HCT116 (cell line): Measurements from ENCODE around the gene INPP1. TPM values are rescaled to one million over a fixed set of nuclear protein-coding genes. Genes with fewer than 3 reads are reported as not detected.
A peak's percentile ranks its signal among the peaks of the same experiment; 100 is the strongest.

Experiments
- ATAC-seq: fragments of 200-7000 bp; cut with Tn5 transposase; 2 replicates; pipeline ENCODE4 v1.9.1; 2020; ENCODE audit warnings: mild to moderate bottlenecking, moderate library complexity
- BruUV-seq: library from RNA; stranded (reverse); fragments of 400-500 nt; replicated peaks from 2 replicates; lab custom pipeline; 2021; lab: Mats Ljungman, UMichigan
- CTCF ChIA-PET: fragments of 300-600 bp; sonication (Branson Sonifier 250); formaldehyde crosslinking; loops from one replicate; lab custom pipeline; 2021; ENCODE audit warnings: antibody characterized with exemption; lab: Charles Lee
- POLR2A ChIA-PET: fragments of 300-600, 350-600 bp; sonication (Branson Sonifier 250); formaldehyde crosslinking; loops from one replicate; lab custom pipeline; 2021; ENCODE audit warnings: antibody characterized with exemption; lab: Charles Lee
- RAD21 ChIA-PET, 2 experiments: fragments of 300-600 bp; sonication (Branson Sonifier 250); formaldehyde crosslinking; loops; one replicate each; lab custom pipeline; 2023; ENCODE audit warnings: low total read pairs in 2 of 2; ENCODE audit not compliant: uncharacterized antibody in 2 of 2, unreplicated experiment in 2 of 2, low non-redundant PET in 1 of 2; lab: Charles Lee
- DNase-seq: peaks from one replicate; pipeline ENCODE4 v3.0.0-alpha.2; 2010; ENCODE audit warnings: low read depth, low spot score
- H2AFZ ChIP-seq: fragments of 200-600 bp; shearing (Covaris generic), sonication (generic); 2 replicates; pipeline ENCODE4 v1.6.1; 2017; ENCODE audit warnings: low read depth, mixed run types, mixed read lengths, antibody characterized with exemption, low read length; ENCODE audit not compliant: poor library complexity, severe bottlenecking
- H3K27ac ChIP-seq: 2 replicates; pipeline ENCODE4 v1.5.1; 2012; ENCODE audit warnings: low read depth, low read length
- H3K27me3 ChIP-seq: fragments of 200-600 bp; sonication (generic); 2 replicates; pipeline ENCODE4 v1.6.1; 2016; ENCODE audit warnings: mixed run types, low read length, mixed read lengths; ENCODE audit not compliant: insufficient read depth
- H3K36me3 ChIP-seq, 2 experiments: fragments of 200-500 bp in 1 of 2; fragments of 200-600 bp in 1 of 2; sonication (Bioruptor generic) in 1 of 2; sonication (generic) in 1 of 2; 2 replicates each; pipeline versions ENCODE4 v1.5.1 to v1.6.1; 2014 to 2016; ENCODE audit warnings: low read length in 2 of 2, inconsistent platforms in 1 of 2, mixed read lengths in 1 of 2, mixed run types in 1 of 2; ENCODE audit not compliant: insufficient read depth in 2 of 2, control insufficient read depth in 1 of 2
- H3K4me1 ChIP-seq, 2 experiments: fragments of 200-600 bp in 1 of 2; sonication (generic) in 1 of 2; 2 replicates each; pipeline versions ENCODE4 v1.5.1 to v1.6.1; 2012 to 2017; ENCODE audit warnings: low read length in 2 of 2, inconsistent platforms in 1 of 2, mild to moderate bottlenecking in 1 of 2, mixed read lengths in 1 of 2, mixed run types in 1 of 2, moderate library complexity in 1 of 2; ENCODE audit not compliant: insufficient read depth in 2 of 2, control insufficient read depth in 1 of 2
- H3K4me2 ChIP-seq: fragments of 200-600 bp; sonication (generic); 2 replicates; pipeline ENCODE4 v1.6.1; 2017; ENCODE audit warnings: mixed run types, low read length, mixed read lengths
- H3K4me3 ChIP-seq, 2 experiments: fragments of 200-600 bp in 1 of 2; sonication (generic) in 1 of 2; replicated peaks in 1 of 2; 2 replicates each; pipeline ENCODE4 v1.5.1; 2011 to 2016; ENCODE audit warnings: low read length in 2 of 2, control low read depth in 1 of 2, low read depth in 1 of 2, mild to moderate bottlenecking in 1 of 2, mixed read lengths in 1 of 2, mixed run types in 1 of 2
- H3K79me2 ChIP-seq: fragments of 200-600 bp; sonication (generic); 2 replicates; pipeline ENCODE4 v1.6.1; 2017; ENCODE audit warnings: mild to moderate bottlenecking, mixed run types, low read length, moderate library complexity, mixed read lengths; ENCODE audit not compliant: insufficient read depth
- H3K9ac ChIP-seq: fragments of 200-600 bp; sonication (generic); 2 replicates; pipeline ENCODE4 v1.6.1; 2016; ENCODE audit warnings: low read length, mixed read lengths
- H3K9me2 ChIP-seq: fragments of 200-600 bp; sonication (generic), shearing (Covaris generic); 2 replicates; pipeline ENCODE4 v1.6.1; 2017; ENCODE audit warnings: mixed run types, mild to moderate bottlenecking, moderate library complexity; ENCODE audit not compliant: insufficient read depth
- H3K9me3 ChIP-seq, 2 experiments: fragments of 200-500 bp in 1 of 2; fragments of 200-600 bp in 1 of 2; sonication (Bioruptor generic) in 1 of 2; sonication (generic) in 1 of 2; 2 replicates each; pipeline ENCODE4 v1.6.1; 2014 to 2017; ENCODE audit warnings: low read length in 2 of 2, mixed read lengths in 2 of 2, inconsistent platforms in 1 of 2, low read depth in 1 of 2, mild to moderate bottlenecking in 1 of 2, mixed run types in 1 of 2, moderate library complexity in 1 of 2; ENCODE audit not compliant: control insufficient read depth in 1 of 2, insufficient read depth in 1 of 2
- H4K20me1 ChIP-seq: fragments of 200-600 bp; sonication (generic), shearing (Covaris generic); 2 replicates; pipeline ENCODE4 v1.6.1; 2017; ENCODE audit warnings: mixed run types, mild to moderate bottlenecking, moderate library complexity; ENCODE audit not compliant: insufficient read depth
- CBX3 ChIP-seq: IDR thresholded peaks from 2 replicates; pipeline ENCODE4 v1.6.1; 2012; ENCODE audit warnings: low read depth
- CEBPB ChIP-seq: IDR thresholded peaks from 2 replicates; pipeline ENCODE4 v1.6.1; 2012; ENCODE audit warnings: low read depth
- EGR1 ChIP-seq: IDR thresholded peaks from 2 replicates; pipeline ENCODE4 v1.6.1; 2012; ENCODE audit warnings: low read depth
- FOSL1 ChIP-seq: IDR thresholded peaks from 2 replicates; pipeline ENCODE4 v1.6.1; 2012; ENCODE audit warnings: low read depth
- MAX ChIP-seq: IDR thresholded peaks from 2 replicates; pipeline ENCODE4 v1.6.1; 2012
- POLR2A ChIP-seq: IDR thresholded peaks from 2 replicates; pipeline ENCODE4 v1.7.0; 2011; ENCODE audit warnings: borderline replicate concordance; ENCODE audit not compliant: insufficient read depth, insufficient read length; ENCODE audit errors: extremely low read depth
- POLR2AphosphoS5 ChIP-seq: IDR thresholded peaks from 2 replicates; pipeline ENCODE4 v1.6.1; 2011; ENCODE audit warnings: mild to moderate bottlenecking, low read depth, low read length, moderate library complexity
- RAD21 ChIP-seq: IDR thresholded peaks from 2 replicates; pipeline ENCODE4 v1.6.1; 2012; ENCODE audit warnings: low read depth, mild to moderate bottlenecking
- REST ChIP-seq: IDR thresholded peaks from 2 replicates; pipeline ENCODE4 v1.6.1; 2012; ENCODE audit warnings: low read depth
- TCF7L2 ChIP-seq: IDR thresholded peaks from 2 replicates; pipeline ENCODE4 v1.7.0; 2011; ENCODE audit warnings: borderline replicate concordance, inconsistent platforms; ENCODE audit not compliant: insufficient read depth, insufficient read length; ENCODE audit errors: extremely low read depth
- YY1 ChIP-seq: IDR thresholded peaks from 2 replicates; pipeline ENCODE4 v1.6.1; 2011; ENCODE audit warnings: low read length, low read depth, moderate library complexity, mild to moderate bottlenecking; ENCODE audit not compliant: insufficient replicate concordance; ENCODE audit errors: extremely low read depth
- ZFX ChIP-seq: fragments of 450-650 bp; IDR thresholded peaks from 2 replicates; pipeline ENCODE4 v1.6.1; 2017
- ZNF274 ChIP-seq: fragments of 200-500 bp; sonication (Bioruptor generic); IDR thresholded peaks from 2 replicates; pipeline ENCODE4 v1.6.1; 2014; ENCODE audit warnings: mild to moderate bottlenecking, low read depth, low read length, inconsistent platforms
- intact Hi-C: fragments of 100-400 bp; cut with micrococcal nuclease; formaldehyde crosslinking; loops from 2 replicates; pipeline ENCODE4 v1.10.0; 2022
- total RNA-seq: library from RNA; stranded (reverse); gene quantifications from one replicate; pipeline ENCODE4 v1.2.1, GENCODE V29; 2021; ENCODE audit not compliant: unreplicated experiment
- TF ChIP-seq, protein P1 (sequence below): IDR thresholded peaks from 2 replicates; pipeline ENCODE4 v1.6.1; 2011; ENCODE audit warnings: mild to moderate bottlenecking, low read length, moderate library complexity; ENCODE audit not compliant: insufficient replicate concordance; ENCODE audit errors: extremely low read depth

Gene INPP1
- total RNA-seq, 1 experiment from 2014 or later: 19.6 TPM

DNA sequence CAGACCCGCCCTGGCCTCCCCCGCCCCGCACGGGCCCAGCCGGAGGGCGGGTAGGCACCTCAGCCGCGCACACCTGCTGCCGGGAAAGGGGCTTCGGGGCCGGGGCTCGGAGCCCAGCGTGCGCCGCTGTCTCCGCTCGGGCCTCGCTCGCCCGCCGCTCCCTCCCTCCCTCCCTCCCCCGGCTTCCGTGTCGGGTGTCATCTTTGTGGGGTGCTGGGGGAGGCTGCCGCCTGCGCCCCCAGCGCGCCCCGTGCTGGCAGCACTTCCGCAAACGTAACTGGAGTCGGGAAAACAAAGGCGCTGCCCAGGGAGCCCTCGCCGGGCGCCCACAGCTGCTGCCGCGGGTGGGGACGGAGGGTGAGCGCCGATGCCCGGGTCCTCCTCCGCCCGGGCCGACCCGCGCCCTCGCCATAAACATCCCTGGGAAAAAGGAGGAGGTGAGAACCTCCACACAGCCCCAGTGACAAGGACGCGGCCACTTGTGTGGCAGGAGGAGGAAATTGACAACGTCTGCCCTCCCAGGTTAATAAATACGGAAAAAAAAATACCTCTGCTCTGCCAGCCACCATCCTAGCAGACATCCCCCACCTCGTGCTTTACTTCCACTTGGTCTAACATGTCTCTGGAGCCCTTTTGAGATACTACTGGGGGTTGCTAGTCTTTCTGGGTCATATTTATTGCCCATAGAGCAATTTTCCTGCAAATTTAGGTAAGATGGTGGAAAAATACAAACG, 65.3 kb downstream of the INPP1 start (continued):
- TF ChIP-seq, protein P1, sequence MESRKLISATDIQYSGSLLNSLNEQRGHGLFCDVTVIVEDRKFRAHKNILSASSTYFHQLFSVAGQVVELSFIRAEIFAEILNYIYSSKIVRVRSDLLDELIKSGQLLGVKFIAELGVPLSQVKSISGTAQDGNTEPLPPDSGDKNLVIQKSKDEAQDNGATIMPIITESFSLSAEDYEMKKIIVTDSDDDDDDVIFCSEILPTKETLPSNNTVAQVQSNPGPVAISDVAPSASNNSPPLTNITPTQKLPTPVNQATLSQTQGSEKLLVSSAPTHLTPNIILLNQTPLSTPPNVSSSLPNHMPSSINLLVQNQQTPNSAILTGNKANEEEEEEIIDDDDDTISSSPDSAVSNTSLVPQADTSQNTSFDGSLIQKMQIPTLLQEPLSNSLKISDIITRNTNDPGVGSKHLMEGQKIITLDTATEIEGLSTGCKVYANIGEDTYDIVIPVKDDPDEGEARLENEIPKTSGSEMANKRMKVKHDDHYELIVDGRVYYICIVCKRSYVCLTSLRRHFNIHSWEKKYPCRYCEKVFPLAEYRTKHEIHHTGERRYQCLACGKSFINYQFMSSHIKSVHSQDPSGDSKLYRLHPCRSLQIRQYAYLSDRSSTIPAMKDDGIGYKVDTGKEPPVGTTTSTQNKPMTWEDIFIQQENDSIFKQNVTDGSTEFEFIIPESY: no peak
- TF ChIP-seq FOSL1 (no peak), ZNF274 (no peak), ZFX (peak; percentile 77), YY1 (peak; percentile 32), POLR2A (no peak)

DNA sequence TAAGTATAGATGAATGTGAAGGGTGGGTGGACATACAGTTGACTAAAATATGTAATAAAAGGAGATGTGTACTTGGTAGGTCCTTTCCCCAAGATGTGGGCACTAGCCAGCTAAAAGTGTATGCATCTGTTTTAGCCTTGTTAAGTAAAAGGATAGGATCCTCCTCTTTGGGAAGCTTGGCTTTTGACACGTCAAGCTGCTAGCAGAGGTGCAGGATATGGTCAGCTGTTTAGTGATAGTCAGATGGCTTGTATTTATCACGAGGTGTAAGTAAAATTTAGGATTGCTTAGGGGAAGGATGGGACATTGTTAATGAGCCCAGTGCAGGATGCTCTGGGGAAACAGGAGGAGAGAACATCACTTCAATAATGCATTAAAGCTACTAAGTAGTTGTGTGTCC, 66.2 kb downstream of the INPP1 start:
- CTCF ChIA-PET: no interaction called here
- Histone ChIP-seq H3K27me3 (no peaks in the 10 kb centered on the region), H3K9me2 (no peaks in the 10 kb centered on the region), H3K79me2 (no peaks in the 10 kb centered on the region), H3K9me3 (no peaks in the 10 kb centered on the region), H3K9ac (no peak overlapping the region; the same call in 1 of the 2 replicates), H3K4me3 (peak overlapping the region in 1 of 2 experiments; percentile 70; a peak in 1 of 4 replicates), H4K20me1 (no peaks in the 10 kb centered on the region), H3K4me1 (peaks cover 3 to 22% of the 10 kb centered on the region in 2 experiments; a peak in 3 of 4 replicates), H3K36me3 (no peaks in the 10 kb centered on the region), H2AFZ (no peak overlapping the region), H3K4me2 (peak overlapping the region; percentile 71), H3K27ac (no peak overlapping the region)
- TF ChIP-seq REST (no peak), RAD21 (no peak), ZFX (no peak), TCF7L2 (no peak), POLR2AphosphoS5 (no peak), MAX (no peak), CBX3 (no peak), POLR2A (no peak), CEBPB (no peak), EGR1 (no peak)
- intact Hi-C loops: no loop called here
- DNase-seq: no peak
- BruUV-seq: no TSS peak
- POLR2A ChIA-PET: no interaction called here
- no peak for ATAC-seq
- RAD21 ChIA-PET: no interaction called here
